PC-3 (cell line): ENCODE measurements around the gene G6PD. TPM values are rescaled to one million over a fixed set of nuclear protein-coding genes. Genes with fewer than 3 reads are reported as not detected.

Experiments
- ATAC-seq: fragments of 200-7000 bp; cut with Tn5 transposase; 2 replicates; pipeline ENCODE4 v1.9.1; 2020; ENCODE audit warnings: mild to moderate bottlenecking, moderate library complexity
- BruUV-seq: library from RNA; stranded (reverse); fragments of 400-500 nt; replicated peaks from 2 replicates; lab custom pipeline; 2021; lab: Mats Ljungman, UMichigan
- CTCF ChIA-PET: fragments of 300-600 bp; sonication (Branson Sonifier 250); formaldehyde crosslinking; loops from one replicate; lab custom pipeline; 2022; ENCODE audit warnings: antibody characterized with exemption; lab: Charles Lee
- POLR2A ChIA-PET: fragments of 300-600 bp; sonication (Branson Sonifier 250); formaldehyde crosslinking; loops from one replicate; lab custom pipeline; 2022; ENCODE audit warnings: antibody characterized with exemption; ENCODE audit not compliant: unreplicated experiment; lab: Charles Lee
- DNase-seq: peaks from one replicate; pipeline ENCODE4 v3.0.0-alpha.2; 2015
- H2AFZ ChIP-seq: fragments of 300-600 bp; sonication (generic); 2 replicates; pipeline ENCODE4 v1.6.0; 2016; ENCODE audit warnings: antibody characterized with exemption, low read length
- H3F3A ChIP-seq: fragments of 300-600 bp; sonication (generic); one replicate; pipeline ENCODE4 v1.6.0; 2017; ENCODE audit warnings: antibody characterized with exemption, low read length, control low read depth, mild to moderate bottlenecking; ENCODE audit not compliant: unreplicated experiment
- H3K27ac ChIP-seq: fragments of 300-600 bp; sonication (generic); 2 replicates; pipeline ENCODE4 v1.5.1; 2016; ENCODE audit warnings: mild to moderate bottlenecking, low read length
- H3K27me3 ChIP-seq: fragments of 300-600 bp; sonication (generic); 2 replicates; pipeline ENCODE4 v1.6.1; 2016; ENCODE audit warnings: low read length, mixed read lengths
- H3K36me3 ChIP-seq: fragments of 300-600 bp; sonication (generic); 2 replicates; pipeline ENCODE4 v1.6.1; 2016; ENCODE audit warnings: low read depth, mixed run types, low read length, mixed read lengths
- H3K4me1 ChIP-seq: fragments of 300-600 bp; sonication (generic); 2 replicates; pipeline ENCODE4 v1.5.1; 2016; ENCODE audit warnings: low read length; ENCODE audit not compliant: insufficient read depth
- H3K4me2 ChIP-seq: fragments of 300-600 bp; sonication (generic); 2 replicates; pipeline ENCODE4 v1.6.0; 2016; ENCODE audit warnings: low read length
- H3K4me3 ChIP-seq: fragments of 300-600 bp; sonication (generic); 2 replicates; pipeline ENCODE4 v1.5.1; 2016; ENCODE audit warnings: mild to moderate bottlenecking, low read length, mixed read lengths
- H3K79me2 ChIP-seq: fragments of 300-600 bp; sonication (generic); 2 replicates; pipeline ENCODE4 v1.6.1; 2017; ENCODE audit warnings: low read length, mixed read lengths
- H3K9ac ChIP-seq: fragments of 300-600 bp; sonication (generic); 2 replicates; pipeline ENCODE4 v1.6.0; 2016; ENCODE audit warnings: mild to moderate bottlenecking, low read length
- H3K9me2 ChIP-seq: fragments of 300-600 bp; sonication (generic); replicated peaks from 2 replicates; pipeline ENCODE4 v1.6.1; 2016; ENCODE audit warnings: mixed run types, low read length, mixed read lengths
- H3K9me3 ChIP-seq: fragments of 300-600 bp; sonication (generic); 2 replicates; pipeline ENCODE4 v1.6.1; 2016; ENCODE audit warnings: low read length, mixed read lengths
- H4K20me1 ChIP-seq: fragments of 300-600 bp; sonication (generic); 2 replicates; pipeline ENCODE4 v1.6.1; 2016; ENCODE audit warnings: low read length, mixed read lengths
- EZH2 ChIP-seq: fragments of 300-600 bp; sonication (generic); IDR thresholded peaks from one replicate; pipeline ENCODE4 v1.6.1; 2017; ENCODE audit warnings: antibody characterized with exemption, mild to moderate bottlenecking, low read length; ENCODE audit not compliant: unreplicated experiment
- EZH2phosphoT487 ChIP-seq: fragments of 300-600 bp; sonication (generic); IDR thresholded peaks from 2 replicates; pipeline ENCODE4 v1.6.1; 2018; ENCODE audit warnings: mild to moderate bottlenecking, antibody characterized with exemption, low read length, borderline replicate concordance
- intact Hi-C: fragments of 100-400 bp; cut with micrococcal nuclease; formaldehyde crosslinking; loops from 2 replicates; pipeline ENCODE4 v1.9.0; 2023
- total RNA-seq: library from RNA; depleted of rRNA; stranded (reverse); fragments of >200 nt; gene quantifications from 2 replicates; pipeline ENCODE4 v1.2.3, GENCODE V29; 2014
- TF ChIP-seq, protein P1 (sequence below): fragments of 300-600 bp; sonication (generic); conservative IDR thresholded peaks from 2 replicates; pipeline ENCODE4 v1.5.1; 2017; ENCODE audit warnings: antibody characterized with exemption, low read depth, mild to moderate bottlenecking, low read length

Gene G6PD
- total RNA-seq, 1 experiment from 2014 or later: 121 TPM

DNA sequence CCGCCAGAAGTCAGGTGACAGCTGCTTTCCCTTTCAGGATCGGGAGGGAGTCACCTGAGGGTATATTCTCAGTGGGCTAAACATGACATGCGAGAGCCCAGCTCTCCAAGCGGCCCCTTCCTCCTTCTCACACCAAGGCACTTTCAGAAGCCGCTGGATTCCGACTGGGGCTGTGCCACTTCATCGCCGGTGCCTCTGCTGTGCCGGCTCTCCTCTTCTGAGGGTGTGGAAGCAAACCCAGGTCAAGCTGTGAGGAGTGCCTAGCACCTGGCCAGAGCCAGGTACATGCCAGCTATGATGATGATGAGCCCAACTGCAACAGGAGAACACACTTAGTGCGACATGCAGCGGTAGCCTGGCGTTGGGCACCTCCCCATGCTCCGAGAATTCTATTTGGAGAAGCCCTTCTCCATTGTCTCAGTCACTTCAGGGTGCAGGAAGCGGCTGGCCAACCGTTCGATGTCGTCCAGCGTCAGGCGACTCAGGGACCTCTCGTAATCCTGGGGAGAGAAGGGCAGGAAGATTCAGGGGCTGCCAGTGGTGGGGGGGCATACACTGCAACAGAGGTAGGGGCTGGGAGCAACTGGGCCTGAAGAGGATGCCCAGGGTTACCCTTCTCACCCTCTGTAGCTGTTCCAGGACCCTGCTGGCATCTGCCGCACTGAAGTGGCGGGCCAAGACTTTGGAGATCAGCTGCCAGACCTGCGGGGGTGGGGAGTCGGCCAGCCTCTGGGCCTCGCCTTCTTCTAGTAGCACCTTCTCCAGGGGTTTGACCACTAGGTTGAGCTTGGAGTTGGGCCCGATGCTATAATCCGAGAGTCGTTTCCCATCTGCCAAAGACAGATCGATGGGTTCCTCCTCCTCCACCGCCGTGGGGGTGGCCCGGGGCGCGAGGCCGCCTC lies 61.2 kb downstream of the G6PD start:
- Histone ChIP-seq H3K9me3 (no peaks in the 10 kb centered on the region), H3K4me2 (peak overlapping the region; percentile 96), H3K4me1 (peaks cover 34% of the 10 kb centered on the region), H3K9ac (peak overlapping the region; percentile 83), H3K4me3 (peak overlapping the region; percentile 83), H3K27me3 (no peaks in the 10 kb centered on the region), H2AFZ (peak overlapping the region; percentile 73; the same call in 1 of the 2 replicates), H3K9me2 (no peaks in the 10 kb centered on the region), H3K27ac (no peak overlapping the region; the same call in 1 of the 2 replicates), H3K79me2 (peaks cover 52% of the 10 kb centered on the region), H4K20me1 (no peaks in the 10 kb centered on the region), H3K36me3 (peaks cover 15% of the 10 kb centered on the region), H3F3A (no peaks in the 10 kb centered on the region)
- ATAC-seq (no peak), DNase-seq (peak; percentile 9)
- TSS peak; percentile 5 for BruUV-seq
- ChIA-PET POLR2A (no interaction called here), CTCF (no interaction called here)
- TF ChIP-seq EZH2phosphoT487 (no peak), EZH2 (no peak)
- TF ChIP-seq, protein P1, sequence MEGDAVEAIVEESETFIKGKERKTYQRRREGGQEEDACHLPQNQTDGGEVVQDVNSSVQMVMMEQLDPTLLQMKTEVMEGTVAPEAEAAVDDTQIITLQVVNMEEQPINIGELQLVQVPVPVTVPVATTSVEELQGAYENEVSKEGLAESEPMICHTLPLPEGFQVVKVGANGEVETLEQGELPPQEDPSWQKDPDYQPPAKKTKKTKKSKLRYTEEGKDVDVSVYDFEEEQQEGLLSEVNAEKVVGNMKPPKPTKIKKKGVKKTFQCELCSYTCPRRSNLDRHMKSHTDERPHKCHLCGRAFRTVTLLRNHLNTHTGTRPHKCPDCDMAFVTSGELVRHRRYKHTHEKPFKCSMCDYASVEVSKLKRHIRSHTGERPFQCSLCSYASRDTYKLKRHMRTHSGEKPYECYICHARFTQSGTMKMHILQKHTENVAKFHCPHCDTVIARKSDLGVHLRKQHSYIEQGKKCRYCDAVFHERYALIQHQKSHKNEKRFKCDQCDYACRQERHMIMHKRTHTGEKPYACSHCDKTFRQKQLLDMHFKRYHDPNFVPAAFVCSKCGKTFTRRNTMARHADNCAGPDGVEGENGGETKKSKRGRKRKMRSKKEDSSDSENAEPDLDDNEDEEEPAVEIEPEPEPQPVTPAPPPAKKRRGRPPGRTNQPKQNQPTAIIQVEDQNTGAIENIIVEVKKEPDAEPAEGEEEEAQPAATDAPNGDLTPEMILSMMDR: no peak
- intact Hi-C loops: no loop called here

DNA sequence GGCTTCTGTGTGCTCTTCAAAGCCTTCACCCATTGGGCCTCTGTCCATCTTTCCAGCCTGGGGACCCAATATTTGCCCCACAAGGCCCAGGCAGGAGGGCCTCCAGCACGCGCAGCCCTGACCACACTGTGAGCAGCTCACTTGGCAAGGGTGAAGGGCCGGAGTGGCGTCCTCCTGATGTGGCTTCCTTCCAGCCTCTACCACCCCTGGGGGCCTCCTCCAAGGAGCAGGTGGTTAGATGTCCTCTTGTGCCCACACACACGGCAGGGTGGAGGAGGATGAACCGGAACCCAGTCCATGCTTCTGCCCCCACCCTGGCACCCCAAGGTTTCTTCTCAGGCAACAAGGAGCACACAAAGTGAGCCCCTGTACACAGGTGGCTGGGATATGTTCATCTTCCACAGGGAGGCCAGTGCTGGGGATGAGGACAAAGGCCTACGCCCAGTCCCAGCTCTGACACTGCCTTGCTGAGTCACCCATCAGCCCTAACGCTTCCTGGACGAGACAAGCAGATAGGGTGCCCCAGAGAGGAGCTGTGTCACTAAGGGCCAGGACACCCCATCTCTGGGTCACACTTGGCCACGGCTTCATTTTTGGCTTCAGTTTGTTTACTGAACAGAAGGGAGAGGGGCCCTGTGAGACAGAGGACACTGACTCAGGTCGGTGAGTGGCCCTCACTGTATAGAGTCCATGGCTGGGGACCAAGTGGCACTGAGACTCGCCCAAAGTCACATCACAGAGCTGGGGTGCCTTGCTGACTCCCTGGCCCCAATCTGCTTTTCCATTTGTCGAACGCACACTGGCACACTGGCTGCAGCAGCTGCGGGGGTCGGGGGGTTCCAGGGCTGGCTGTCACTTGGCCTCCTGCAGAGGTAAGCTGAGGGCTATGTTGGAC lies 62.1 kb downstream of the G6PD start:
- no peak overlapping the region for H3K27ac ChIP-seq
- TF ChIP-seq EZH2phosphoT487: no peak
- no peak for TF ChIP-seq EZH2
- TF ChIP-seq, protein P1: no peak
- H3K9me2 ChIP-seq: no peaks in the 10 kb centered on the region
- ATAC-seq (peak; percentile 36; the same call in 1 of the 2 replicates), DNase-seq (peak; percentile 34)
- H3K79me2 ChIP-seq: peaks cover 45% of the 10 kb centered on the region
- ChIA-PET POLR2A (no interaction called here), CTCF (no interaction called here)
- intact Hi-C loops: no loop called here
- no peak overlapping the region for H2AFZ ChIP-seq
- H4K20me1 ChIP-seq: no peaks in the 10 kb centered on the region
- no TSS peak for BruUV-seq
- peak overlapping the region; percentile 96 for H3K4me2 ChIP-seq
- no peak overlapping the region for H3K9ac ChIP-seq
- no peaks in the 10 kb centered on the region for H3F3A ChIP-seq
- no peaks in the 10 kb centered on the region for H3K9me3 ChIP-seq
- peaks cover 15% of the 10 kb centered on the region for H3K36me3 ChIP-seq
- H3K4me1 ChIP-seq: peaks cover 30% of the 10 kb centered on the region
- no peaks in the 10 kb centered on the region for H3K27me3 ChIP-seq
- H3K4me3 ChIP-seq: peak overlapping the region; percentile 83
